ENCODE results near the gene RHCG. TPM values are rescaled to one million over a fixed set of nuclear protein-coding genes. Genes with fewer than 3 reads are reported as not detected.

The RHCG gene
- polyA plus RNA-seq, 10 donors = 0.55 to 1.3 TPM; not detected in 8

DNA sequence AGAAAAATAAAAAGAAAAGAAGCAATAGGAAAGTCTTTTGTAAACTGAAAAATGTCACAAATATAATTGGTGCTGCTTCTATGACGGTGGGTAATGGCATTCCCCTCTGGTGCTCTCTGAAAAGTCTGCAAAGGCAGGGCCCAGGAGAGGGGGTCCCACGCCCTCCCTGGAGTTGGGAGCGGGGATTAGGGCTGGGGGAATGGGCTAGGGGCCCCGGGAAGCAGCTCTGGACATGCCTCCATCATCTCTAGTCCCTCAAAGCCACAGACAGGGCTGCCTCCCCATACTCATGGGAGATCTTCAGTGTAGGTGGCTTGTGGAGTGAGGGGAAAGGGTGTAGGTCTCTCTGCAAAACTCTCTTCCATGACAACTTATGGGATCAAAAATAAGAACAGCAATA lies 7.8 kb upstream of the RHCG start:
- no peak for DNase-seq

- DNase-seq = no peak
Observed at GRCh38 chr15:89502867-89503595, 6.6 kb upstream of the RHCG start.

DNA sequence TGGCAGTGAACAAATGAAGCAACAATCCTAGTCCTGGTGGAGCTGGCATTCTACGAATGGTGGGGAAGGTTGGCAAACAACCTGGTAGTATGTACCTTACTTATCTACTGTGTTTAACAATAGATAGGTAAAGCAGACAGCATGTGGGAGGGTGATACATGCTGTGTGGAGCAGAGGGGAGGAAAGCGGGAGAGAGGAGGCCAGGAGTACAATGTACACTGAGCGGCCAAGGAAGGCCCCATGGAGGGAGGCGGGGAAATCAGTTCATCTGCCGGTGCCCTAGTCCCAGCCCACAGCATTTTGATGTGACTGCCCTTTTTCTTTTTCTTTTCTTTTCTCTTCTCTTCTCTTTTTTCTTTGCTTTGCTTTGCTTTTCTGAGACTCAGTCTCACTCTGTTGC lies 5.3 kb upstream of the RHCG start:
- no peak for DNase-seq

DNA sequence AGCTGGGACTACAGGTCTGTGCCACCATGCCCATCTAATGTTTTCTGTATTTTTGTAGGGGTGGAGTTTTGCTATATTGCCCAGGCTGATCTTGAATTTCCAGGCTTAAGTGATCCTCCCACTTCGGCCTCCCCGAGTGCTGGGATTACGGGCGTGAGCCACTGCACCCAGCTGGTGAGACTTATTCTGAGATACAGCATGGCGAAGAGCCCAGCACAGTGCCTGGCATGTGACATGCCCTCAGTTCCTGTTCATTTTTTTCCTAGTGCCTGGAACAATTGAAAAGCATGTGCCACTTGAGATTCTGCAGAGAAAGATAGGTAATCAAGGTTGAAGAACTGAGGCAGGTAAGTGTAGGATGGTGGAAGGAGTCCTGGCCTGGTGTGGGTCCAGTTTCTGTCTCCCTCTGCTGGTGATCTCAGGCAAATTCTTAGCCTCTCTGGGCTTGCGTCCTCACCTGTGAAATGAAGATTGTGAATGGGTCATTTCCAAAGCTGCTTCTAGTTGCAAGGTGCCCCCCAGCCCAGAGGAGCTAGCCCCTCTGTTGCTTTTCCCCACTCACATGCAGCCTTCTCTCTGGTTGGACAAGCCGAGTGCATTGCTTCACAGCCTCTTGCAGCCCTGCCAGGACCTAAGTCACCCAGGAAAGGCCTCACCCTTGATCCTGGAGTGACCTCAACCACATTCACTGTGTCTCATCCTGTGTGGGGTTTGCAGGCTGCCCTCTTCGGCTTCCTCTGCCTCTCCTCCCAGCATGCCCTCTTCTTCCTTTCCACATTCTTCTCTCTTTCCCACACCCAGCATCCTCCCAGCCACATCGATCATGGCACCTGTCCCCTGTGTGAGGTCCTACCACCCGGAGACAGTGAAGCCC lies 4.3 kb upstream of the RHCG start:
- DNase-seq = no peak

GRCh38 chr15:89499156-89499555 lies 2.8 kb upstream of the RHCG start:
- no peak for DNase-seq

DNA sequence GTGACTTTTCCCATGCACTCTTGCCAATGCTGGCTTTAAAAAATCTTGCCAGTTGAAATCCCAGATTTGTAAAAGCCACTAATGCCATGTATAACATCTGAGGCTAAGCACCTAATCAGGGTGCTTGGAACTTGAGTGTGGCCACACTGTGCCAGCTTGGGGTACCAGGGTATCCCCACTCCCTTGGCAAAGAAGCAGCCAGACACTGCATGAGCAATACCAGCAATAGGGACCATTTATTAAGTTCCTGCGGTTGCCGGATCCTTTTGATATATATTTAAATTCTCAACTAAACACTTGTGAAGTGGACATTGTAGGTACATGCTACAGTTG lies 2.2 kb upstream of the RHCG start:
- DNase-seq = no peak

- DNase-seq = no peak
Observed at GRCh38 chr15:89497231-89497630, 848 bp upstream of the RHCG start.

DNA sequence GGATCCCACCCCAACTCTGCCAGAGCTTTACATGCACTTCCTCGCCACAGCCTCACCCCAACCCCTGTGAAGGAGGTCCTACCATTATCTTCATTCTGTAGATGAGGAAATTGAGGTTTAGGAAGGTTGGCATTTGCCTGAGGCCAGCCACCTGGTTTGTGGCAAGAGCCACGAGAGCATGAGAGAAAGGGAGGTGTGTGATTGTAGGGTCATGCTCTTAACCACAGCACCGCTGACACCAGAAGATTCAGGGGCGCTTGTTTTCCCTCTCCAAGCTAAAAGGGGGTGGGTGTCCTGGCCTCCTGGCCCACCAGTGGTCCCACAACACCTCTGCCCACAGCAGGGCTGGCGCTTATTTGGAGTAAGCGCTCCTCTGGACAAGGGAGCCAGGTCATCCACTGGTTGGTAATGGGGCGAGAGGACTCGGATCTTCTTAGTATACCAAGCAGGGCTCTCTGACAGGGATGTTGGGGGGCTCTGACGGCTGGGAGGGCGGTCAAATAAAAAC lies 691 bp downstream of the RHCG start:
- DNase-seq = no peak

GRCh38 chr15:89494941-89495637 lies 1.3 kb downstream of the RHCG start:
- DNase-seq = no peak

GRCh38 chr15:89494031-89494430 lies 2.4 kb downstream of the RHCG start:
- DNase-seq = no peak

- no peak for DNase-seq
Observed at GRCh38 chr15:89492934-89493631, 3.3 kb downstream of the RHCG start.

GRCh38 chr15:89492111-89492641 lies 4.2 kb downstream of the RHCG start:
- no peak for DNase-seq

DNA sequence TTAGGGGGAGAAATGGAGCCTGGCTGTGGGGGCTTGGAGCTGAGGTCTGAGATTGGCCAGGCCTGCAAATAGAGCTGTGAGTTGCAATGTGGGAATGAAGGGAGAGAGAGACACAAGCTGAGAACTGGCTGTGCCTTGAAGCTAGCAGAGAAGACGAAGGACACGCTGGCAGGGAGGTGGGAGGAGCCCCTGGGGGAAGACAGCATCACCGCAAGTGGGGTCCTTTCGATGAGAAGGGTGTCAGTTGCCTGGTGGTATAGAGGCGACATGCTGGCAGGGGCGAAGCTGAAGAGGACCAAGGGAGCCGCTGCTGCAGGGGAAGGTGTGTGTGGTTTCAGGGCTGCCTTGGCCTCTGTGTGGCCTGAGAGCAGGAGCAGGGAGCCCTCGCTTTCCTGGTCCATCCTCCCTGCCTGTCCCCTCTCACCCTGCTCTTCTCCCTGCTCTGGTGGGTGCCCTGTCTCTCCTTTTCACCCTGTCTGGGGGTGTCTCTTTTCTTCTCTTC lies 5.5 kb downstream of the RHCG start:
- DNase-seq = no peak

- DNase-seq = no peak
Observed at GRCh38 chr15:89490081-89490813, 6.1 kb downstream of the RHCG start.

- DNase-seq = no peak
Observed at GRCh38 chr15:89489376-89489775, 7.0 kb downstream of the RHCG start.

DNA sequence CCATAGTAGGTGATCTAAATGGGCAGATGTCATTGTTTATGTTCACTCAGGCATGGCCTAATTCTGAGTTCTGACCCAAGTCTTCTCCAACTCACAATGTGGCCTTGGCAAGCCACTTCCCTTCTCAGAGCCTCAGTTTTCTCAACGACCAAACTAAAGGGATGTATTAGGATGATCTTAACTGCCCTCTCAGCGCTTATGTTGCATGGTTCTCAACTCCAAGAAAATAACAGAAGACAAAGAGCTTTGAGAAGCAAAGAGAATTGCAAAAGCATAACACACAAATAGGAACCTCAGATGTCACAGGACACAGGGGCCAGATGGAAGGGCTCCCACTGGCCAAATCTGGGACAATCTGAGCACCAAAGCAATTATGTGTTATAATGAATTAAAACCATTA lies 8.6 kb downstream of the RHCG start:
- no peak for DNase-seq

DNA sequence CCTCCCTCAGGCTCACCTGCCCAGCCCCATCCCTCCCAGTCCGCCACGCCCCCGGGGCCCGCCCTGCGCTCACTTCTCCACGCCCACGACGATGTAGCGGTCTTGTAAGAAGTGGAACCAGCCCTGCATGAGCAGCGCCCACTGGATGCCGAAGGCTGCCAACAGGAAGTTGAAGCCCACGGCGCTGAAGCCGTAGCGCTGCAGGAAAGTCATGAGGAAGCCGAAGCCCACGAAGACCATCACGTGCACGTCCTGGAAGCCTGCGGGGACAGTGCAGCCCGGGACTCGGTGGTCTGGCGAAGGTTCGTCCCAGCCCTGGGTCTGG lies 9.7 kb downstream of the RHCG start:
- DNase-seq = no peak

GRCh38 chr15:89483079-89483478 lies 13.3 kb downstream of the RHCG start:
- no peak for DNase-seq

- no peak for DNase-seq
Observed at GRCh38 chr15:89482139-89482538, 14.2 kb downstream of the RHCG start.

- DNase-seq = no peak
Observed at GRCh38 chr15:89480505-89480904, 15.9 kb downstream of the RHCG start.

- DNase-seq = no peak
Observed at GRCh38 chr15:89479173-89479572, 17.2 kb downstream of the RHCG start.
